Measurements from ENCODE around the gene ATP6V0E1. TPM values are rescaled to one million over a fixed set of nuclear protein-coding genes. Genes with fewer than 3 reads are reported as not detected.

The ATP6V0E1 gene
- total and polyA plus RNA-seq, 2 experiments from 2014 or later, result 75.9 to 250 TPM

GRCh38 chr5:173010547-173011464, 27.2 kb downstream of the ATP6V0E1 start:
- peak; percentile 70 for DNase-seq (ENCODE audit: low spot score)

More at GRCh38 chr5:173010547-173011464, 27.2 kb downstream of the ATP6V0E1 start:
- H3K4me3 ChIP-seq, result no peak overlapping the region
- H3K9me3 Mint-ChIP-seq, result no peaks in the 10 kb centered on the region
- peaks cover 22% of the 10 kb centered on the region for H4K20me1 ChIP-seq (replicated peaks; ENCODE audit: insufficient read depth)
- H3K27me3 Mint-ChIP-seq (ENCODE audit: insufficient read depth, low read depth, poor library complexity), result peaks cover 2% of the 10 kb centered on the region
- peaks cover 75% of the 10 kb centered on the region for H3K79me2 ChIP-seq (replicated peaks; ENCODE audit: insufficient read depth)
- H3K4me2 ChIP-seq, result no peak overlapping the region
- no peak overlapping the region for H3K27ac Mint-ChIP-seq
- no peak overlapping the region for H3K27ac ChIP-seq (ENCODE audit: low read depth)
- H2AFZ ChIP-seq, result no peak overlapping the region
- H3K27me3 ChIP-seq (ENCODE audit: insufficient read depth), result no peaks in the 10 kb centered on the region
- no peak overlapping the region for H3K4me3 Mint-ChIP-seq
- H3F3A ChIP-seq (replicated peaks; ENCODE audit: low read depth), result no peaks in the 10 kb centered on the region
- no peaks in the 10 kb centered on the region for H3K36me3 Mint-ChIP-seq (ENCODE audit: low read depth)
- H3K9me2 ChIP-seq (ENCODE audit: insufficient read depth), result peaks cover 5% of the 10 kb centered on the region; the same call in 1 of the 2 replicates
- H3K4me1 Mint-ChIP-seq, result peaks cover 7% of the 10 kb centered on the region; the same call in 2 of the 3 replicates
- TF ChIP-seq CTCF (conservative IDR thresholded peaks at IDR 0.05; ENCODE audit: low read depth in 2 of 2) (peak; percentile 48 to 78), EZH2 (IDR thresholded peaks at IDR 0.05; ENCODE audit: low read depth, unreplicated experiment) (no peak), ZNF114 (CRISPR knock-in tag; IDR thresholded peaks at IDR 0.05) (no peak), REST (IDR thresholded peaks at IDR 0.05; ENCODE audit: unreplicated experiment) (no peak), ZNF331 (CRISPR knock-in tag; IDR thresholded peaks at IDR 0.05; ENCODE audit: low read depth) (no peak)
- H3K36me3 ChIP-seq (ENCODE audit: insufficient read depth), result no peaks in the 10 kb centered on the region
- peak; percentile 87 for ATAC-seq
- peaks cover 2% of the 10 kb centered on the region for H3K4me1 ChIP-seq (ENCODE audit: insufficient read depth)

Measured in GM23338 (cell line).